ENCODE measurements around the gene ARFGEF2.

DNA sequence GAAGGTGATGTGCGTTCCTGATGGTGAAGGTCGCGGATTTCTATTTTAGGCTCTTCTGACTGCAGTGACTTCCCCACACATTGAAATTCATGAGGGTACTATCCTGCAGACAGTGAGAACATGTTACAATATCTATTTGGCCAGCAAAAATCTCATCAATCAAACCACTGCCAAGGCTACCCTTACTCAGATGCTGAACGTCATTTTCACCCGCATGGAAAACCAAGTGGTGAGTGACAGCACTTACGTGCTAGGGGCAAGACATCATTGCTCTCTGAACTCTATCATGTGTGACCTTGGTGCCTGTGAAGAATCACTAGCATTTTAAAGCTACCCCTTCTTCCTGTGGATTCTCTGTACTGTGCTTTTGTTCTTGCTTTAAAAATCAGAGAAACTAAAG lies 31.1 kb downstream of the ARFGEF2 start:
- TF ChIP-seq, protein P1, sequence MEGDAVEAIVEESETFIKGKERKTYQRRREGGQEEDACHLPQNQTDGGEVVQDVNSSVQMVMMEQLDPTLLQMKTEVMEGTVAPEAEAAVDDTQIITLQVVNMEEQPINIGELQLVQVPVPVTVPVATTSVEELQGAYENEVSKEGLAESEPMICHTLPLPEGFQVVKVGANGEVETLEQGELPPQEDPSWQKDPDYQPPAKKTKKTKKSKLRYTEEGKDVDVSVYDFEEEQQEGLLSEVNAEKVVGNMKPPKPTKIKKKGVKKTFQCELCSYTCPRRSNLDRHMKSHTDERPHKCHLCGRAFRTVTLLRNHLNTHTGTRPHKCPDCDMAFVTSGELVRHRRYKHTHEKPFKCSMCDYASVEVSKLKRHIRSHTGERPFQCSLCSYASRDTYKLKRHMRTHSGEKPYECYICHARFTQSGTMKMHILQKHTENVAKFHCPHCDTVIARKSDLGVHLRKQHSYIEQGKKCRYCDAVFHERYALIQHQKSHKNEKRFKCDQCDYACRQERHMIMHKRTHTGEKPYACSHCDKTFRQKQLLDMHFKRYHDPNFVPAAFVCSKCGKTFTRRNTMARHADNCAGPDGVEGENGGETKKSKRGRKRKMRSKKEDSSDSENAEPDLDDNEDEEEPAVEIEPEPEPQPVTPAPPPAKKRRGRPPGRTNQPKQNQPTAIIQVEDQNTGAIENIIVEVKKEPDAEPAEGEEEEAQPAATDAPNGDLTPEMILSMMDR (IDR thresholded peaks at IDR 0.05; ENCODE audit: extremely low read depth in 1 of 2, insufficient read depth in 1 of 2, low read depth in 1 of 2, low read length in 2 of 2): no peak
- TF ChIP-seq, protein P2, sequence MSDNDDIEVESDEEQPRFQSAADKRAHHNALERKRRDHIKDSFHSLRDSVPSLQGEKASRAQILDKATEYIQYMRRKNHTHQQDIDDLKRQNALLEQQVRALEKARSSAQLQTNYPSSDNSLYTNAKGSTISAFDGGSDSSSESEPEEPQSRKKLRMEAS (IDR thresholded peaks at IDR 0.05; ENCODE audit: insufficient read depth, insufficient read length): no peak
- TF ChIP-seq POLR2A (IDR thresholded peaks at IDR 0.05; ENCODE audit: low read depth, low read length): no peak
